Heart left ventricle (tissue), 13 donors: Measurements from ENCODE around the gene RESP18.

Experiments used
- CTCF ChIP-seq, 12 donors: fragments of 200-600 bp; sonication (generic) in 4 of 12; IDR thresholded peaks; one replicate each; pipeline versions ENCODE4 v1.5.0 to v1.8.0; 2018 to 2022; ENCODE audit warnings: antibody characterized with exemption in 12 of 12, mild to moderate bottlenecking in 5 of 12
- POLR2A ChIP-seq, 2 donors: fragments of 450-650 bp; IDR thresholded peaks; one replicate each; pipeline ENCODE4 v1.6.1; 2017; ENCODE audit warnings: antibody characterized with exemption in 2 of 2, mild to moderate bottlenecking in 2 of 2, moderate library complexity in 2 of 2
- donor health status: ischemic (EF 13 %, LVEDD 7.1; RV severe dilation, severe dysfunction).
- donor health status: DM: no; HTN: yes; CAD: no.
- donor health status: DM: no; HTN: no; CAD: no.
- donor health status: ischemic (EF 25% LVEDD 6.9; RV normal size, moderate dysfunction).
- donor health status: ischemic (EF 25% LVEDD 5.7; RV mildly dilated, moderate dysfunction).
- donor health status: ischemic (EF 35%, LVEDD 5.7; RV mildly dilated, moderate dysfunction).
- donor health status: nonischemic (EF 11% LVEDD 7.7; RV severe dilation, severe dysfunction).
- donor health status: DM: yes; HTN: yes; CAD: no.
- donor health status: PGD.
- donor health status: ischemic (EF 29% LVEDD 5.4; RV normal size, mild dysfunction).
- donor health status: nonischemic (EF 23%, LVEDD 6.1; RV moderate dilation, normal function).

- TF ChIP-seq CTCF (IDR thresholded peaks at IDR 0.05) (no peak), POLR2A (IDR thresholded peaks at IDR 0.05) (no peak)
Measured at GRCh38 chr2:219356834-219357233, 24.3 kb upstream of the RESP18 start.
